NCI-H2107 treated with DMSO at 0.1 percent for 48 hours (cell line): ENCODE results near the gene WAC.
"Not testable (repeated sequence)": the region's sequence is repeated elsewhere in the genome, so short reads cannot be mapped to it uniquely, and the experiment has no call there.

Experiments used
- DNase-seq: peaks from one replicate; lab custom pipeline; 2025; ENCODE audit not compliant: unreplicated experiment; lab: John Stamatoyannopoulos, UW

Gene WAC

GRCh38 chr10:28561531-28561930 lies 28.6 kb downstream of the WAC start:
- DNase-seq = no peak

DNA sequence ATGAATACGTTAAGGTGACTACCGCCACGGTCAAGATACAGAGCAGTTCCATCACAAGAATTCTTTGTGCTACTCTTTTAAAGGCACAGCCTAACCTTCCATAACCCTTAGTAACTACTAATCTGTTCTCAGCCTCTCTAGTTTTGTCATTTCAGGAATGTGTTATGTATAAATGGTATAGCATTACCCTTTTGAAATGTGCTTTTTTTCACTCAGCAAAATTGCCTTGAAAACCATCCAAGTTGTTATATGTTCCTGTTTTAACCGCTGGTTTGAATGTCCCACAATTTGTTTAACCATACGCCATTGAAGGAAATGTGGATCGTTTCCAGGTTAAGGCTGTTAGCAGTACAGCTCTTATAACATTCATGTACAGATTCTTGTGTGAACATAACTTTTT lies 32.0 kb downstream of the WAC start:
- no peak for DNase-seq

- DNase-seq = no peak
Observed at GRCh38 chr10:28566458-28567015, 33.6 kb downstream of the WAC start.

DNA sequence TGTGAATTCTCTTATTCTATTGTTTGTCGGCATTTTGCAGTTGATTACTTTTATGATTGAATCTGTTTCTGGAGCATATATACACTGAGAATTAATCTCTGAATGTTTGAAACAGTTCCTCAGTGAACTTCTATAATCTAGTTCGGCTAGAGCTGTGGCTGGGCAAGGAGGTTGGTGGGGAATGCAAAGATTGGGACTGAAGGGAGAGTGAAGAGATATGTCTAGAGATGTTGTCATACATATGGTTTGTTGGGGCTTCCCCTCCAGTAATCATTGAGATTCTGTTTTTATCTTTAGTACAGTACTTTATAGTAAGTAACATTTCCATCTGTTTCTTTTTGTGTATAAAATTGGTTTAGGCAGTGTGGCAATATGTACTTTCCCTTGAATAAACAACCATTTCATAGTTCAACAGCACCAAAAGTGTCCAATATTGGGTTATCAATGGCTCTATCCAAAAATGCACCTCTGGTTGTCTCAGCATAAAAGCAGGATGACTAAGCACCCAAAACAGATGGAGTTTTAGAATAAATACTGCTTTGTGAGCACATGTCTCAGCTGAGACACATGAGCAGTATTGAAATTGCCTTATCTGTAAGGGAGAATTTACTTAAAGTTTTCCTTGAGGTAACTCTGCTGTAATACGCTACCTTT lies 36.7 kb downstream of the WAC start:
- DNase-seq = no peak

DNA sequence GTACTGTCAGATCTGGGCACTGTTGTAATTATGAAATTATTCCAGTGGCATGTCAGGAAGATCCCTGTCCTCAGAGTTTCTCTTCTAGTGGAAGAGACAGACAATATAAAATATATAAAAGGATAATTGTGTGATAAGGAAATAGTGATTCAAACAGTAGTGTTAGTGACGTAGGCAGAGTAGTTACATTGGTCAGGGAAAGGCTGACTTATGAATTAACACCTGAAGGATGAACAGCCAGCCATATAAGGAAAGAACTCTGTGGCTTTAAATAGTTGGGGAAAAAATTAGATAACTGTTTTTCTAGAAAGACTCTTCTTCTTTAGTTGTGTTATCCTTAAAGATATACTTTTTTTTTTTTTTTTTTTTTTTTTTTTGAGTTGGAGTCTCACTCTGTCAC lies 37.7 kb downstream of the WAC start:
- no peak for DNase-seq

DNA sequence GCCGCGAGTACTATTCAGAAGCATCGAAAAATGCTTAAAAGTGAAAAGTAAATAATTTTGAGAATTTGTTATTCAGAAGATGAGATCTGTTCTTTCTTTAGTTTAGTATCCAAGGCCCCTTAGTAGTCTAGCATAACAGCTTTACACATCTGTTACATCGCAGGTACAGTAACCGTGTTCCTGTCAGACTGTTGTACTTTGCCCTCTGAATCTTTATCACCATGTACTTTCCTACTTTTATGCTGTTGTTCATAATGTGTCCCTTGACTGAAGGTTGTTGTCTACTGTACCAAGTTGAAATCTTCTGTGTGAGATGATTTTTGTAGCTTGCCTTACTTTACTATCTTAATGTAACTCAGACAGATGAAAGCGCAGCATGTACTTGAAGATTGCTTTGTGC lies 38.3 kb downstream of the WAC start:
- DNase-seq = no peak

GRCh38 chr10:28574214-28574613 lies 41.3 kb downstream of the WAC start:
- not testable (repeated sequence) for DNase-seq

DNA sequence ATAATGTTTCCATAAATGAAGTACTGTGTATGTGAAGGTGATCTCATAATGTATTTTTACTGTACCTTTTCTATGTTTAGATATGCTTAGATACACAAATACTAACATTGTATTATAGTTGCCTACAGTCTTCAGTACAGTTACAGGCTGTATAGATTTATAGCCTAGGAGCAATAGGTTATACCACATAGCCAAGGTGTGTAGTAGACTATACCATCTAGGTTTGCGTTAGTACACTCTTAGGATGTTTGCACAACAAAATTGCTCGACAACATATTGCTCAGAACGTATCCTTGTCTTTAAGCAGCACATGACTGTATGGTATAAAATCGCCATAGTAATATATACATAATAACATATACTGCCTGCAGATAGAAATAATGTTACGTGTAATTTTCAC lies 42.9 kb downstream of the WAC start:
- no peak for DNase-seq

DNA sequence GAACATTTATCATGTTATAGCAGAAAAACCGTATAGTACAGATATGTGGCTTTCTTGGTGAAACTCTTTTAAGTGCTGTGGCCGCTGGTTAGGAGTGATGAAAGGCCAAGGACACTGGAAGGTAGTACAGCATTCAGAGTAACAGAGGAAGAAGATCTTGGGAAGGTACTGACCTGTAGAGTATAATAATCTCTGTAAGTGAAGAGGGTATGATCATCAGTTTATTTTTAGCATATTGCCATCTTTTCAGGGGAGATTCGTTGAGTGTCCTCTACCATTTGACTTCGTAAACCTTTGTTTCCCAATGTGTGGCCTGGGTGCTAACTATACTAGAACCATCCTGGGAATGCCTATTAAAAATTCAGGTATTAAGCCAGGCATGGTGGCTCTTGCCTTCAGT lies 44.6 kb downstream of the WAC start:
- DNase-seq = no peak

- DNase-seq = no peak
Observed at GRCh38 chr10:28578454-28578853, 45.5 kb downstream of the WAC start.

GRCh38 chr10:28580825-28581224 lies 47.9 kb downstream of the WAC start:
- DNase-seq = no peak

DNA sequence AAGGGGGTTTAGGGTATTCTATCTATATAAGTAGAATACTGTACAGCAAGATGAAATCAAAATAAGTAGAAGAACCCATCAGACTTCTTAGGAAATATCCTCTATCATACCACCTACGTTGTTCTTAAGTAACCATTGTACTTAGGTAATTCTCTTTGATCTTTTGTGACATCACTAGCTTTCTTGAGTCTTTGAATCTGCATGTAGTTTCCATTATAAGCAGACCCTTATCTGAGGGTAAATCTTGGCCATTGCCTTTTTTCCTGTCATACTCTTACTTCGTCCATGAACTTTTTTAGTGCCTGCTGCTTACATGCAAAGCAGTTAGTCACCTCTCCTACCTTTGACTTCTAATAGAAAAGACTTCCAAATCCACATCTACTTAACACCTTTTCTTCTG lies 49.0 kb downstream of the WAC start:
- no peak for DNase-seq

GRCh38 chr10:28585076-28585475 lies 52.2 kb downstream of the WAC start:
- no peak for DNase-seq

DNA sequence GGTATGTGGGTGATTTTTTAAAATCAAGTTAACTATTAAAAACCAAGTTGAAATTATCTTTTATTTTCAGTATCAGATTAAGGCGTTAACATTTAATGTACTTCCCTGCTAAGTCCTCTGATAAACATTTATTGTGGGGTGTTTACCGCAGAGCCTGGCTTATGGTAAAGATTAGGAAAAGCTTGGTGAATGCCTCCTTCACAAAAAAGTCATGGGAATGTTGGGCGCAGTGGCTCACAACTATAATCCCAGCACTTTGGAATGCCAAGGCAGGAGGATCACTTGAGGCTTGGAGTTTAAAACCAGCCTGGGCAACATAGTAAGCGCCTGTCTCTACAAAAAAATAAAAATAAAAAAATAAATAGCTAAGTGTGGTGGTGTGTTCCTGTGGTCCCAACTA lies 53.3 kb downstream of the WAC start:
- DNase-seq = no peak

DNA sequence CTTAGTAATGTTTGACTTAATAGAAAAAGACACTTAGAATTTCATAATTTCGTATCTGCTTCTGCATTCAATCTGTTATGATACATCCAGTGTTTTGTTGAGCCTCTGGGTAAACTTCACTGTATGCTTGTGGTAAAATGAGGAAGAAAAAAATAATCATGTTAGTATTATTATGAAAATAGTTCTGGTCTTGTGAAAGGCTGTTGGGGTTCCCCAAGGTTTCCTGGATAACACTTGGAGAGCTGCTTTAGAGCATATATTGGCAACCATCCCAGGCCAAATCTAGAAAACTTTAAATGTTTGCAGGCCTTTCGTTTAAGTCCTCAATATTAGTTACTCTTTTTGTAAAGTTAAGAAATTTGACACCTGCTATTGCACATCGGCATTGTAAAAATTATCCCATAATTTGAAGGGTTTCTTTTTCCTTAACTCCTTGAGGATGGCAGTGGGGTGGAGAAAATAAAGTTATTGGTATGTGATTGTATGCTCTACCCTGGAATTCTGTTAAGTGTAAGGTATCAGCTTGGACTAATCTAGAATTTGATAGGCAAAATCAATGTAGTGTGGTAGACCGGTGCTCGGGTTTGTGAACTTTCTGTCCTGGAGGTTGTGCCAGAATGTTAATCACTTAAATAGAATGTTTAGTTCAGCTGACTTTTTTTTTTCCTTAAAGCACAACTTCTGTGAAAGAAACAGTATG lies 54.5 kb downstream of the WAC start:
- no peak for DNase-seq

- no peak for DNase-seq
Observed at GRCh38 chr10:28587970-28588290, 55.0 kb downstream of the WAC start.

DNA sequence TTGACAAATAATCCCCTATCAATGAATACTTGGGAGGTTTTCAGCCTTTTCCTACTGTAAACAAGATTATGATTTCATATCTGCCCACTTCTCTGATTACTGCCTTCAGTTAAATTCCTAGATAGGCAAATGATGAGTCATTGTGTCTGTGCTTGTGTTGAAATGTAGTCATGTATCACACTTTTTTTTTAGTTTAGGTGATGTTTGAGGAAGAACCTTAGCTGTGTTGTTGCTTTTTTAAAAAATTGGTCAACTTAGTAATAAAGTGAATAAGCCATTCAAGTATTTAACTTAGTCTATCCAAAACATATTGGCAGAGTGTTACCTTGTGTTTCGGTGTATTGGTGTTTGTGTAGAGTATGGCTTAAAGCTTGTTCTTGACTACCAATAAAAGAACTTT lies 60.0 kb downstream of the WAC start:
- DNase-seq = no peak

DNA sequence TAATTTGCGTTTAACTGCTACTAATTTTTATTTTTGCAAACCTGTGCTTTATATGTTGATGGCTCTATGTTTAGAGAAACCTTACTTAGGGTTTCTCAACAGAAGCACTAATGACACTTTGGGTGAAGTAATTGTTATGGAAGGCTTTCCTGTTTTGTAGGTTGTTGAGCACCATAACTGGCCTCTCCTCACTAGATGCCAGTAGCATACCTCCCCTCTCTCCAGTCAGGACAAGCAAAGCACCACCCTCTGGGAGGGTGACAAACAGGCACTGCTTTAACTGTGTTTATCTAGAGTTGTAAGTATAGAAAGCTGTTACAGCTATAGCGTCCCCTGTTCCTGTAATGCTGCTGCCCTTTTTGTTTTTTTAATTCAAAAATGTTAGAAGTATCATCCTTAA lies 60.9 kb downstream of the WAC start:
- no peak for DNase-seq

DNA sequence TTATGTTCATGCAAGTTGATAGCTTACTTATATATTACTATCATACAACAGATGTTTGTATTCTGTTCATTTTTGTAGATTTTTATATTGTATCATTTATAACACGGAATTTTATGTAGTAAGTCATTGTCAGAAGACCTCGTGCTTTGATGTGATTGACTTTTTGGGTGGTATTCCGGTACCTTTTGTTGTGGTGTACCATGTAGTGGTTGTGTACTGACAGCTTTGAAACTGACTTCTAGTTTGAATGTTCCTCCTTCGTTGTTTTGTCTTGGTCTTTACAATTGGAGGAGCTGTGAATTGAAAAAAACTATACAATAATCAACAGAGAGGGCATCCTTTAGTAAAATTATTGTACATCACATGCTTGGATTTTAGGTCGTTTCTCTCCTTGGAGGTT lies 61.5 kb downstream of the WAC start:
- no peak for DNase-seq

DNA sequence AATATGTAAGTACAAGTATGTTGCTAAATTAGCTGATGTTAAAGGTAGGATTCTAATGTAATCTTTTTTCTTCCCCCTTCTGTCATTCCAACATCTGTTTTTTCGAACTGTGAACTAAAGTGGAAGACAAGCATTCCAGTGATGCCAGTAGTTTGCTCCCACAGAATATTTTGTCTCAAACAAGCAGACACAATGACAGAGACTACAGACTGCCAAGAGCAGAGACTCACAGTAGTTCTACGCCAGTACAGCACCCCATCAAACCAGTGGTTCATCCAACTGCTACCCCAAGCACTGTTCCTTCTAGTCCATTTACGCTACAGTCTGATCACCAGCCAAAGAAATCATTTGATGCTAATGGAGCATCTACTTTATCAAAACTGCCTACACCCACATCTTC lies 62.7 kb downstream of the WAC start:
- no peak for DNase-seq

GRCh38 chr10:28600056-28600455 lies 67.1 kb downstream of the WAC start:
- no peak for DNase-seq

- DNase-seq = no peak
Observed at GRCh38 chr10:28601012-28601411, 68.1 kb downstream of the WAC start.
